ENCODE measurements around the gene TMEM147.

The TMEM147 gene

GRCh38 chr19:35544110-35544802 is 1.2 kb upstream of the TMEM147 start:
- no peak for TF ChIP-seq EZH2phosphoT487 (conservative IDR thresholded peaks at IDR 0.05; ENCODE audit: low read length)
- TF ChIP-seq CTCF (IDR thresholded peaks at IDR 0.05; ENCODE audit: insufficient read depth, low read length, poor library complexity, severe bottlenecking), result no peak
- H3K9ac ChIP-seq (ENCODE audit: low read length), result peak overlapping the region; percentile 99
- no peaks in the 10 kb centered on the region for H3F3A ChIP-seq (ENCODE audit: insufficient read depth)
- peaks cover 19% of the 10 kb centered on the region; the same call in 1 of the 2 replicates for H3K79me2 ChIP-seq (ENCODE audit: insufficient read depth, low read length)
- no peaks in the 10 kb centered on the region for H3K9me3 ChIP-seq (ENCODE audit: insufficient read depth, low read length)
- H3K4me3 ChIP-seq (ENCODE audit: insufficient read depth, low read length, poor library complexity, severe bottlenecking), result peak overlapping the region; percentile 100
- peak overlapping the region; percentile 96 for H3K4me2 ChIP-seq (ENCODE audit: low read depth, low read length, poor library complexity, severe bottlenecking)
- no peaks in the 10 kb centered on the region for H4K20me1 ChIP-seq (ENCODE audit: low read depth, low read length)
- no peak overlapping the region for H2AFZ ChIP-seq (ENCODE audit: low read depth, low read length, severe bottlenecking)
- H3K9me2 ChIP-seq (replicated peaks; ENCODE audit: insufficient read depth, low read length), result no peaks in the 10 kb centered on the region
- H3K36me3 ChIP-seq (ENCODE audit: low read length), result no peaks in the 10 kb centered on the region
- H3K27ac ChIP-seq (ENCODE audit: low read depth, low read length), result no peak overlapping the region
- no peaks in the 10 kb centered on the region for H3K27me3 ChIP-seq (ENCODE audit: low read length)

- no peaks in the 10 kb centered on the region for H4K20me1 ChIP-seq (ENCODE audit: low read depth, low read length)
- no peaks in the 10 kb centered on the region for H3K36me3 ChIP-seq (ENCODE audit: low read length)
- H2AFZ ChIP-seq (ENCODE audit: low read depth, low read length, severe bottlenecking), result peak overlapping the region; percentile 100
- no peaks in the 10 kb centered on the region for H3F3A ChIP-seq (ENCODE audit: insufficient read depth)
- peaks cover 19% of the 10 kb centered on the region; the same call in 1 of the 2 replicates for H3K79me2 ChIP-seq (ENCODE audit: insufficient read depth, low read length)
- no peaks in the 10 kb centered on the region for H3K27me3 ChIP-seq (ENCODE audit: low read length)
- peak overlapping the region; percentile 24; the same call in 1 of the 2 replicates for H3K27ac ChIP-seq (ENCODE audit: low read depth, low read length)
- peak overlapping the region; percentile 99 for H3K9ac ChIP-seq (ENCODE audit: low read length)
- H3K4me2 ChIP-seq (ENCODE audit: low read depth, low read length, poor library complexity, severe bottlenecking), result peak overlapping the region; percentile 96
- no peaks in the 10 kb centered on the region for H3K9me3 ChIP-seq (ENCODE audit: insufficient read depth, low read length)
- no peaks in the 10 kb centered on the region for H3K9me2 ChIP-seq (replicated peaks; ENCODE audit: insufficient read depth, low read length)
- no peak for TF ChIP-seq EZH2phosphoT487 (conservative IDR thresholded peaks at IDR 0.05; ENCODE audit: low read length)
- H3K4me3 ChIP-seq (ENCODE audit: insufficient read depth, low read length, poor library complexity, severe bottlenecking), result peak overlapping the region; percentile 100
These were observed 492 bp downstream of the TMEM147 start for GRCh38 chr19:35545855-35546381.

- Histone ChIP-seq H3K9ac (ENCODE audit: low read length) (peak overlapping the region; percentile 99), H3F3A (ENCODE audit: insufficient read depth) (no peaks in the 10 kb centered on the region), H3K79me2 (ENCODE audit: insufficient read depth, low read length) (peaks cover 19% of the 10 kb centered on the region; the same call in 1 of the 2 replicates), H4K20me1 (ENCODE audit: low read depth, low read length) (no peaks in the 10 kb centered on the region), H3K4me3 (ENCODE audit: insufficient read depth, low read length, poor library complexity, severe bottlenecking) (peak overlapping the region; percentile 100), H3K27me3 (ENCODE audit: low read length) (no peaks in the 10 kb centered on the region), H3K9me2 (replicated peaks; ENCODE audit: insufficient read depth, low read length) (no peaks in the 10 kb centered on the region), H3K4me2 (ENCODE audit: low read depth, low read length, poor library complexity, severe bottlenecking) (peak overlapping the region; percentile 96), H2AFZ (ENCODE audit: low read depth, low read length, severe bottlenecking) (no peak overlapping the region), H3K27ac (ENCODE audit: low read depth, low read length) (no peak overlapping the region), H3K9me3 (ENCODE audit: insufficient read depth, low read length) (no peaks in the 10 kb centered on the region), H3K36me3 (ENCODE audit: low read length) (no peaks in the 10 kb centered on the region)
- TF ChIP-seq EZH2phosphoT487 (conservative IDR thresholded peaks at IDR 0.05; ENCODE audit: low read length) (no peak), CTCF (IDR thresholded peaks at IDR 0.05; ENCODE audit: insufficient read depth, low read length, poor library complexity, severe bottlenecking) (no peak)
These were observed 1.1 kb downstream of the TMEM147 start for GRCh38 chr19:35546532-35546931.
